NCI-H748 treated with DMSO at 0.1 percent for 48 hours (cell line): ENCODE data around the gene MRPL40.
"Not testable (repeated sequence)": the region's sequence is repeated elsewhere in the genome, so short reads cannot be mapped to it uniquely, and the experiment has no call there.

Source experiments
- DNase-seq: peaks from one replicate; lab custom pipeline; 2025; lab: John Stamatoyannopoulos, UW

The MRPL40 gene

GRCh38 chr22:19407649-19408606 is 24.4 kb upstream of the MRPL40 start:
- DNase-seq: no peak

DNA sequence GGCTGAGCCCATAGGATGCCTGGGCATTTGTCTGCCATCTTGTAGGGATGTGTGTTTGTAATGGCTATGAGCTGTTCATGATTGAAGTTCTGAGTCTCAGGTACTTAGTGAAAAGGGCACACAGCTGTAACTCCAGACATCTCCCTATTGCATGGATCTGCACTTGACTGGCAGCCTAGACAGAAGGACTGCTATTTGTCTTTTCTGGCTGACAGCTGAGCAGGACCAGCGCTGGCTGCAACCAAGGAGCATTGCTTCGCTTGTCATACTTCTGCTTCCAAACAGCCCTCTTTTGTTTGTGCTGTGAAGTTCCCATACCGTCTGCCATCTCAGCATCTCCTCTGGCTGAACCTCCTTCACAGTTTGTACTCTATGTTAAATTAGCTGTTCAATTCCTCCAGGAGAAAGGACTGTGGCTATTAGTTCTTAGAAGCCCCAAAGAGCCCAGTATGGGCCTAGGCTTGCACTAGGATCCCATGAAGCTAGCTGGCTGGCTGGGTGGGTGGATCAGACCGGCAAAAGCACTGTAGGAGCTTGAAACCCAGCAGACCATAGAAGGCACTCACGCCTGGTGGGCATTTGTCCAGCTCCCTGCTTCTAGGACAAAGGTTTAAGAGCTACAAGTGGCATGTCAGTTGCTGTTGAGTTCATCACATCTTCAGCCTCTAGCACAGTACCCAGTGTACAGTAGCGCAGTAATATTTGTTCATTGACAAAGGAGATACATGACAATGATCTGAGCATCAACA is 21.2 kb upstream of the MRPL40 start:
- no peak for DNase-seq

DNA sequence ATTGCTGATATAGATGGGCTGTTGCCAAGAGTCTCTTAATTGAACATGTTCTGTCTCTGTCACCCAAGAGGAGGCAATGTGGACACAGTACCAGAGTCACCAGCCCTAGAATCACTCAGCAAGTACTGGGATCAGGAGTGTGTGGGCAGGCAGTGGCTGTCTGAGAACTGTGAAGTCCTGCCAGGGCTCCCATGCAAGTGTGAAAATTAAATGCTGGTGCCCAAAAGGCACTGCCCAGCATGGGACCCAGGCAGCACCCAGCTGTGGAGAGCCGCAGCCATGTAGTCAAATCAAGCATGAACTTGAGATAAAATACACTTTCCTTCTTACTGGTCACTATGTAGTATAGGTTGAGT is 20.7 kb upstream of the MRPL40 start:
- no peak for DNase-seq

DNA sequence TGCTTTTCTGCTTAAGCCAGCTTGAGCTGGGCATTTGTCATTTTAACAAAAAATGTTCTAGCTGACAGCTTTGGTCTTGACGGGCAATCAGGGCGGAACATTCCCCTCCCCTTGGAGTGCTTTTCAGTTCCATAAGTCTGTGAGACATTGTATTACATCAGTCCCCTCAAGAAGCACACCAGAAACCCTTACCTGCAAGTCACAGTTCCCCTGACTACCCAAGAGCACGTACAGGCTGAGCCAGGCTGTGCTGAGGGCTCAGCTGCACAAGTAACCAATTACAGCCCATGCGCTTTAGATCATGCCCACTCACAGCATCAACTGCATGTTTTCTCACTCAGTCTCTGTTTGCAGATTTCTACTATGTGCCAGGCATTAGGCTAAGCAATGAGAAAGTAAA is 19.9 kb upstream of the MRPL40 start:
- no peak for DNase-seq

GRCh38 chr22:19412923-19413322 is 19.4 kb upstream of the MRPL40 start:
- no peak for DNase-seq

GRCh38 chr22:19419086-19419463 is 13.3 kb upstream of the MRPL40 start:
- DNase-seq: no peak

DNA sequence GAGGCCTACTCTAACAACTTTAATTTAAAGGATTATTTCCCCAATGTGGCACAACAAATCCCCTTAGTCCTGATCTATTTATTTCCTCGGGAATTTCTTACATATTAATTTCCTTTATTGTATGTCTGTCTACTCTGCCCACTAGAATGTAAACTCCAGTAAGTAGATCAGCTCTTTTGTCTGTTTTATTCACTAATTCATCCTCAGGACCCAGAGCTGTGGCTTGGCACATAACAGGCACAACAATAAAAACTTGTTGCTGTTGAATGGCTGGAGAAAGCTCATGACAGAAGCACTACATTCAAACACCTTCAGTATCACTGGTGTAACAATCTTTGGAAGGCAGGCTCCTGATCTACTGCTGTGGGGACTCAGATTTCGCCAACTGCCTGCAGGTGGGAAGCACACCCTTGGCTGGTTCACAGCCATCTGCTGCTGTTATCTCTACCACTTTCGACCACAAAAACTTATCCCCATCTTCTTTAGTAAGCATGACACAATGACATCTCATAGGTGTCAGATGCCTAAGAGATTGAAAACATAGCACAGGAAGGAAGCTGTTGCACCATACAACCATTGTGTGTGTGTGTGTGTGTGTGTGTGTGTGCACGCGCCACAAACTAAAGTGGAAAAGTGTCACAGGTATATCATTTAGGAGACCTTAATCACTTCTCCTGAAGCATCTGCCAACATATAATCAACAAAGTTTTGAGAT is 12.7 kb upstream of the MRPL40 start:
- DNase-seq: no peak

GRCh38 chr22:19420321-19420720 is 12.0 kb upstream of the MRPL40 start:
- no peak for DNase-seq

GRCh38 chr22:19422440-19423301 is 9.7 kb upstream of the MRPL40 start:
- DNase-seq: no peak

GRCh38 chr22:19424186-19424500 is 8.2 kb upstream of the MRPL40 start:
- DNase-seq: no peak

DNA sequence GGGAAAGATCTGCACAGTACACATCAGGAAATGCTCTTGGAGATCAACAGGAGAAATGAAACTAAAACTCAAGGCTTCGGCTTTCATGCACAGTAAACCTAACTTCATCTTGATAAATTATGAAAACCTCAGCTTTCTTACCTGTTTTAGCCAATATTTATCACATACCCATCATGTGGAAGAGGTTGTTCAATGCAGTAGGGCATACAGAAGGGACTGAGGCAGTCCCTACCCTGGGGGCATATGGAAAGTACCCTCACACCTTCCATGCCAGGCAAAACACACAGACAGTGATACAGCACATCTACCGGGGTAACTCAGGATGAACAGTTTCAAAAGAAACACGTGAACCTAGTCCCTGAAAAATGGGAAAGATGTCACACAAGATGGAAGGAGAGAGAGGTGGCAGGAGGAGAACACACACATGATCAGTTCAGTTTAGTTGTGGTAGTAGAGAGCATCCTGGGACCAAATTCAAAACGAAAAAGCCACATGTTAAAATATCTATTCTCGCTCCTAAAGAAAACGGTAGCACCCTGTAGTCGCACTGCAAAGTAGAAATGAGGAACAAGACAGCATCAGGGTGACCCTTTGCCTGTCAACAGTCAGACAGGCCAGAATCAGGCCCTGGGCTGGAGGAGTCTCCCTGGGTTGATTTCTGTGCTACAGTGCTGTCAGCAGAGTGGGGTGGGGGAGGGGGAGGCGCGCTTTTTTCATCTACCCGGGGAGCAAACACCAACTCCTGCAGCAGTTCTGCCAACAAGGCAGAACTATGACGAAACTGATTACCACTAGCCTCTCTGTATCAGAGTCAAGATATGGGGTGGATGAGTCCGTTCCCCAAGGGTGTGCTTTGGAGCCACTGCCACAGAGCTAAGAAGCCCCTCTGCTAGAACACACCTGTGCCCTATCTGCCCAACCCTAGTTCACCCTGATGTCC is 2.1 kb upstream of the MRPL40 start:
- DNase-seq: no peak

DNA sequence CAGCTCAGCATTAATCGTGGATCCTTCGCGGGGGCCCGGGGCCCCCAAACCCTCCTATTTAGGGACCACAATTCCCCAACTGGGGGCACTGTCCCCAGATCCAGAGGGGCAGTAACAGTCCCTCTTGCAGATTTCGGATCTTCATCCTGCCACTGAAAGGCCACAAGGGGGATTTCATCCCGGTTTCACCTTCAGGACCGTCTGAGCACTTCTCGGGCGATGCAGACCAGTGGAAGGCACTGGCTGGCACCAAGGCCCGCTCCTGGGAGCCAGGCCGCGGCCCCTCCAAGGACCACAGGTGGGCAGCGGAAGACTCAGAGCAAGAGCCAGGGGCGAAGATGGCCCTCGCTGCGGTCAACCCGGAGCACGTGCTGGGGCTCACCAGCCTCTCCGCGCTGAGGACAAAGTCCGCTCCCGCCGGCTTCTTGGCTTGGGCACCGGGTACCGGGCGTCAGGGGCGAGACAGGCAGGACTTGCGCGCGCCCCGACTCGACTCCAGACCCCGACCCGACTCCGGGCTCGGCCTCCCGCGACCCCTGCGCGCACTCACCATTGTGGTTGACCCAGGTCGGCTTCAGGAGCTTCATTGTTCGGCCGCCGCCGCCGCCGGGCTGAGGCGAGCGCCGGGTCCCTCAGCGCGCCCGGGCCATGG is 1.3 kb upstream of the MRPL40 start:
- no peak for DNase-seq

GRCh38 chr22:19431649-19432132 is 654 bp upstream of the MRPL40 start, which contains the start of gene HIRA:
Gene HIRA, minus strand, starts transcription at chr22:19431733. Its CDS starts 257 bp downstream, at chr22:19431476.
- peak; percentile 71 for DNase-seq

DNA sequence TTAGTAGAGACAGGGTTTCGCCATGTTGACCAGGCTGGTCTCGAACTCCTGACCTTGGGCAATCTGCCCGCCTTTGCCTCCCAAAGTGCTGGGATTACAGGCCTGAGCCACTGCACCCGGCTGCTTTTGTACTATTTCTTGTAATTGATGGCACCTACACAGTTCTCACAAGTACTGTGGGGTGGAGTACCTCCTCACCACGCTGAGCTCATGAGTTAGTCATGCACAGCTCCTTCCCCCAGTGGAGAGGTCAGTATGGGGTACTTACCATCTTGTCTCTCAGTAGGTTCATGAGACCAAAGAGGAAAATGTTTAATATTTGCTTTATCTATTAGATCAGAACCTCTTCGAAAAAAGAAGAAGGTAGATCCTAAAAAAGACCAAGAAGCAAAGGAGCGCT is 2.1 kb downstream of the MRPL40 start:
- no peak for DNase-seq

GRCh38 chr22:19434829-19435580 is 2.7 kb downstream of the MRPL40 start:
- DNase-seq: no peak

GRCh38 chr22:19436444-19437161 is 4.3 kb downstream of the MRPL40 start:
- not testable (repeated sequence) for DNase-seq

GRCh38 chr22:19438298-19438697 is 6.0 kb downstream of the MRPL40 start:
- no peak for DNase-seq

DNA sequence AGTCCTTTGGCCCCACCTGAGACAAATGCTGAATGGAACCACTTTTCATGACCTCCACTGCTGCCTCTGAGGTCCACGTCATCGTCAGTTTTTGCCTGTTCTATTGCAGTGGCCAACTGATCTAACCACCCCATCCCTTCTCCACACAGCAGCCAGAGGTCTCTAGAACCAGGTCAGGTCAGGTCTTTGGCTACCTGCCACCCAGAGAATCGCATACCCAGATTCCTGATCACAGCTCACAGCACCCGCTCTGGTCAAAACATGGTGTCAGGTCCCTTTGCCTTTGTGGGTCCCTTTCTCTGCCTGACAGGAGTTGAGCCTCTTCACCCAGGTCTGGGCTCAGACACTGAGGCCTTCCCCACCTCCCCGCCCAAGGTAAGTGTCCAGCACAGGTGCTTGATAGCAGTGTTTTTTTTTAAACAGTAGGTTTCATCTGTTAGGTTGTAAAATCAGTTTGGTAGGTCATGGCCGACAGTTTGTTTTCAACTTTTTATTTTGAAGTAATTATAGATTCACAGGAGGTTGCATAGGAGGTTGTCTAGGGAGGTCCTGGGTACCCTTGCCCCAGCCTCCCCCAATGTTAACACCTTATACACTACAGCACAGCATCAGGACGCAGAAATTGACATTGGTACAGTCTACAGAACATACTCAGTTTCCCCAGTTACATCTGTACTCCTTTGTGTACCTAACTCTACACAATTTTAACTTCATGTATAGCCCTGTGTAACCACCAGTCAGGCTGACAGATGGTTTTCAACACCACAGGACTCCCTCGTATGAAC is 8.3 kb downstream of the MRPL40 start:
- DNase-seq: no peak
